HG02970 (cell line): Measurements from ENCODE around the gene CREB3.

ENCODE experiments used
- ATAC-seq: cut with Tn5 transposase; IDR thresholded peaks from one replicate; pipeline ENCODE4 v1.9.1; 2021; ENCODE audit warnings: mild to moderate bottlenecking, moderate library complexity, moderate number of reproducible peaks; ENCODE audit not compliant: unreplicated experiment, low FRiP score

Gene CREB3, protein sequence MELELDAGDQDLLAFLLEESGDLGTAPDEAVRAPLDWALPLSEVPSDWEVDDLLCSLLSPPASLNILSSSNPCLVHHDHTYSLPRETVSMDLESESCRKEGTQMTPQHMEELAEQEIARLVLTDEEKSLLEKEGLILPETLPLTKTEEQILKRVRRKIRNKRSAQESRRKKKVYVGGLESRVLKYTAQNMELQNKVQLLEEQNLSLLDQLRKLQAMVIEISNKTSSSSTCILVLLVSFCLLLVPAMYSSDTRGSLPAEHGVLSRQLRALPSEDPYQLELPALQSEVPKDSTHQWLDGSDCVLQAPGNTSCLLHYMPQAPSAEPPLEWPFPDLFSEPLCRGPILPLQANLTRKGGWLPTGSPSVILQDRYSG

DNA sequence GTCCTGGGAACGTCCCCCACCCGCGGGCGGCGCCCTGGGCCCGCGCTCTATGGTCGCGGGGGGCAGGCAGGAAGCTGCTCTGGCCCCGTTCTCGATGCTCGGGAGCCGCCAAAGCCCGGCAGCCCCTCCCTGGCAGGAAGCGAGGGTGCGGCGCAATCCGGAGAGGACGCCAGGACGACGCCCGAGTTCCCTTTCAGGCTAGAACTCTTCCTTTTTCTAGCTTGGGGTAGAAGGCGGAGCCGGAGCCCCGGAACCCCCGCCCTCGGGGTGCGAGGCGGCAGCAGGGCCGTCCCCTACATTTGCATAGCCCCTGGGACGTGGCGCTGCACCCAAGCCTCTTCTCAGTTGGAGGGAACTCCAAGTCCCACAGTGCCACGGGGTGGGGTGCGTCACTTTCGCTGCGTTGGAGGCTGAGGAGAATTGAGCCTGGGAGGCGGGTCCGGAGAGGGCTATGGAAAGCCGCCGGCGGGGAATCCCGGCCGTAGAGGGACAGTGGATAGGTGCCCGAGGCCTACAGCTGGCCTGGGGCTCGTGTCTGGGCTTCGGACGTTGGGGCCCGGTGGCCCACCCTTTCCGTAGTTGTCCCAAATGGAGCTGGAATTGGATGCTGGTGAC is at the start of gene CREB3, which contains the start of gene TLN1:
TSS of gene CREB3 (plus strand) at position 482 of the 615 bp plus-strand sequence. CDS start at position 589, 107 bp downstream.
TSS of gene TLN1 (minus strand) at position 11 of the 615 bp plus-strand sequence. CDS start 6,501 bp downstream, outside the sequence.
- ATAC-seq, result peak; percentile 77

DNA sequence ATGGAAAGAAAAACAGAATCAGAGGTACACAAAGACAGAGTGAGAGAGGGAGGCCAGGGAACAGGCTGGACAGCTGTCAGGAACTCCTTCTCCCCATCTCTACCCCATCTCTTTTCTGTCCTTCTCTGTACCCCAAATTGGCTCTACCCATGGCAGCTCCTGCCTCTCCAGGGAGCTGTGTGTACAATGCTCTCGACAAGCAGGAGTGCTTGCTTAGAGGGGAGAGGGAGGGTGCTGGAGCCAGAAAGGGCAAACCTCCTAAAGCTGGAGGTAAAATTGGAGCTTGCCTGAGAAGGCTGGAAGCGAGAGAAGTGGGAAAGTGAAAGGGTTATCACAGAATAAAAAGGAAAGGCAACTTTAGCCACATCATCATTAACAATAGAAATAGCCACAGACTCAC is 49.1 kb upstream of the CREB3 start:
- no peak for ATAC-seq

DNA sequence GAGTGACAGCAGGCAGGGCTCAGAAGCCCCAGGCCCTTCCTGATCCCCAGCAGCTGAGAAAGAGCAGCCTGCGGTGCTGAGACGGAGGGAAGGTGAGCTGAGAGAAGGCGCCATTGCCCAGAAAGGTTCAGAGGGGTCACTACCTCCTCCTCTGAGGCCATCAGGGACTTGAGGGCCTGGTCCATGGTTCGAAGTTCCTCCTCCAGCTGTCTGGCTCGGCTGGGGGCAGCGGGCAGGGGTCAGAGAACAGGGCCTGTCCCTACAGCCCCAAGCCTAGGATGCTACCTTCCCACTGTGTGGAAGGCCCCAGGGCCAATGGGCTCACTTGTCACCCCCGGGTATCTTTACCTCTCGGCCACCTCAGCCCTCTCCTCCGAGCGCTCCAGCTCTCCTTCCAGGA is 47.5 kb upstream of the CREB3 start:
- ATAC-seq, result no peak

DNA sequence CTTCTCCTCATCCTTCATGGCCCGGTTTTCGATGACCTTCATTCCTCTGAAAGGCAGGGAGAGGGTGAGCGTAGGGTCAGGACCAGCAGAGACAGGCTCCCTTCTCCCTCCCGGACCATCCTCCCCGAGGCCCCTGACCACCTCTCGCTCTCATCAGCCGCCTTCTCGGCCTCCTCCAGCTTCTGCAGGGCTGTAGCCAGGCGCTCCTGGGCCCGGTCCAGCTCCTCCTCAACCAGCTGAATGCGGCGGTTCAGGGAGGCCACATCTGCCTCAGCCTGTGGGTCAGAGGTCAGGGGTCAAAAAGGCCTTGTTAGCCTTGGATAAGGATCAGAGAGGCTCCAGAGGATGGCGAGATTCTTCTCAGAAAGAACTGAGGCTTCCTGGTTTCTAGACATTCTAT is 47.0 kb upstream of the CREB3 start:
- no peak for ATAC-seq

DNA sequence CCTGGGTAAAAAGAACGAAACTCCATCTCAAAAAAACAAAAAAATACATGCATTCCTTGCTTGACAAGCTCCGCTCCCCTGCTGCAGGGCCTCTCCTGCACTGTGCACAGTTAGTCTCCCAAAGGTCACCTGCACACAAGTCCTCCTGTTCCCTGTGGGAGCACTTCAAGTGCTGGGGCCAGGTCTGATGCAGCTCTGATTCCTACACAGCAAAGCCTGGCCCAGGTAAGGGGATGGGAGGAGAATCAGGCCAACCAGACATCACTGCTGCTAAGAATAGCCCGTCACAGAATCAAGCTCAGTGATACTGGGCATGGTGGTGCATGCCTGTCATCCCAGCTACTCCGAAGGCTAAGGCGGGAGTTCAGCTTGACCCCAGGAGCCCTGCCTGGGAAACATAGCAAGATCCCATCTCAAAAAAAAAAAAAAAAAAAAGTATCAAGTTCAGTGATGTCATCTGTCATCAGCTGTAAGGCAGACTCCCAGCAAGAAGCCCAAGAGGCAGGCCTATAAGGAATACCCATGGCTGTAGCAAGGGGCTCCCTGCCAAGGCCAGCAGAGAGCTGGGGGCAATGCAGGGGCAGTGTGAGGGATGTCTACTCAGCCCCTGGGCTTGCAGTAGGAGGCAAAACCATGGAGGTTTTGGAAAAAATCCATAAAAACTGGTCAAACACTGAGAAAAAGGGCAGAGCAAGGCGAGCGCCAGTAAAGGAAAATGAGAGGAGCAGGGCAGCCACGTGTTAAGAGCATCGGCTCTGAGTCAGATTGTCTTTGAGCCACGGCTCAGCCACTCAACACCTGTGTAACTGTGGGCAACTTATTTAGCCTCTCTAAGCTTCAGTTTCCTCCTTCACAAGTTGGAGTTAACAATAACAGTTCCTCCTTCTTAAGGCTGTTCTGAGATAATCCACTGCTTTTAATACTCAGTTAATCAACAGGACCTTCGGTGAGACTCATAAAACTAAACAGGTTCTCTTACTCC is 46.0 kb upstream of the CREB3 start:
- no peak for ATAC-seq

DNA sequence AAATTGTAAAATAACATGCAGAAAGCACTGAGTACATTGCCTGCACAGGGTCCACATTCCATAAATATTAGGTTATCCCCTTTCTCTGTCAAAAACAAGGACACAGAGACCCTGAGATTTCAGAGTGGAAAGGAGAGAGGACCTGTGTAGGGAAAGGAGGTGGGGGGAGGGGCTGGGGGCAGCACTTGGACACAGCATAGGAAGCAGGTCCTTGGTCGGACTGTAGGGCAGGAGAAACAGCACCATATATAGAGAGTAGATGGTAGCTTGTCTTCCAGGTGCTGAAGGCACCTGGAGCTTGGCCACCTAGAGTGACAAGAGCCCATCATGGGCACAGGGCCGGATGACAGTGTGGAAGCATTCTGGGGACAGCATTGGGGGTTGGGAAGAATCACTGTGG is 45.2 kb upstream of the CREB3 start:
- no peak for ATAC-seq

DNA sequence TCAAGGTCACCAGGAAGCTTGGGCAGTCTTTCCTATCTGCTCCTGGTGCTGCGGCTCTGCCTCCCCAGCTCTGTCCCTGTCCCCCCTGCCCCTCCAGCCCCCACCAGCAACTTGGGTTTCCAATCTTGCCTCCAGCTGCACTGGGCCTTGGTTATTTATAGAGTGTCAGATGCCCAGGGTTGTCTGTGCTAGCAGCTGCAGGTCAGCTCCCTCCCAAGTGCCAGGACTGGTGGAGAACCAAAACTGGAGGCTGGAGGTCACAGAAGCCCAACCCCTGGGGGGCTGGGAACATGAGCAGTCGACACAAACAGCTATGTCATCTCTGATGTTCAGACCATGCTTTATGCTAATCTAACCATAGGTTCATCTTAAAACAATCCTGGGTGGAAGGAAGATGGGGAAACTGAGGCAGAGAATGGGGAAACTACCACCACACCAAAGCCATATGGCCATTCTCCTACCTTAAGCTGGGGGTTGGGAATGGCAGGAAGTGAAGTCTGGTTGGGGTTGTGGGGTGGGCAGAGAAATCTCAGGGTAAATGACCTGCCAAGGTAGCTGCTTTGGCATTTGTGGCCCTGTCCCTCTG is 44.4 kb upstream of the CREB3 start:
- ATAC-seq, result no peak

DNA sequence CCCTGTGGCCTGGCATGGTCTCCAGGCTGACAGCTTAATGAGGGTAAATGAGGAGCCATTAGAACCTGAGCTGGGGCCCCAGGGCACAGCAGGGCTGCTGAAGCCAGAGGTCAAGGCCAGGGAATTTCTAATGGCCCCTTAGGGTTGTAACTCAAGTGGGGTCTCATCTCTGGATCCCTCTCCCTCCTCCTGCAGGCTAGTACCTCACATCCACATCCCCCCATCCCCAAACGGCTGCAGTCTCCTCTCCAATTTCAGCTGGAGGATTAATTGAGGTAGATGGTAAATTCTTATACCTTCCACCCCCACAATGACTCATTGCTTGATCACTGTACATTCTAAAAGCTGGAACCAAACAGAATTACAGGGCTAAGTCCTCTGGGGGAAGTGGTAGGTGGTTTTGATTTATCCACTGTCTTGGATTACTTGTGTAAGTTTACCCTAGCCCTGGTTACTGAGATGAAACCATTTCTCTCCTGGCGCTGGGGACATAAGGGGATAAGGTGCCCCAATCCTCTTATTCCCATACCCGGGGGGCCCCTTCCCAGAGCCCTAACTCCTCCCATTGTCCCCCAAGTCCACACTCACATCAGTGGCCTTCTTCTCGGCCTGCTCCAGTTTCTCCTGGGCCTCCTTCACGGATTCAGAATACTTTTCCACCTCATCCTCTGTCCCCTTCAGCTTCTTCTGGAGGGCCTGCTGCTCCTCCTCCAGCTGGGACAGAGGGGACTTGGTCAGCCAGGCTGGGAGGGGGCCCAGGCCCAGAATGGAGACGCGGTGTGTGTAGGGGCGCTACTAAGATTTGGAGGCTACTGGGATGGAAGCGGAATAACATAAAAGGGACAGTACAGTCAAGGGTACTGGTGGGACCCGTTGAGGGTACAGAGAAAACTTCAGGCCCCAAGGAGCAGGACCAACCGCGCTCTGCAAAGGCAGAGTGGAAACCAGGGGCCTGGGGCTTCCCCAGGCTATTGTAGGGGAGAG is 43.6 kb upstream of the CREB3 start:
- ATAC-seq, result no peak

DNA sequence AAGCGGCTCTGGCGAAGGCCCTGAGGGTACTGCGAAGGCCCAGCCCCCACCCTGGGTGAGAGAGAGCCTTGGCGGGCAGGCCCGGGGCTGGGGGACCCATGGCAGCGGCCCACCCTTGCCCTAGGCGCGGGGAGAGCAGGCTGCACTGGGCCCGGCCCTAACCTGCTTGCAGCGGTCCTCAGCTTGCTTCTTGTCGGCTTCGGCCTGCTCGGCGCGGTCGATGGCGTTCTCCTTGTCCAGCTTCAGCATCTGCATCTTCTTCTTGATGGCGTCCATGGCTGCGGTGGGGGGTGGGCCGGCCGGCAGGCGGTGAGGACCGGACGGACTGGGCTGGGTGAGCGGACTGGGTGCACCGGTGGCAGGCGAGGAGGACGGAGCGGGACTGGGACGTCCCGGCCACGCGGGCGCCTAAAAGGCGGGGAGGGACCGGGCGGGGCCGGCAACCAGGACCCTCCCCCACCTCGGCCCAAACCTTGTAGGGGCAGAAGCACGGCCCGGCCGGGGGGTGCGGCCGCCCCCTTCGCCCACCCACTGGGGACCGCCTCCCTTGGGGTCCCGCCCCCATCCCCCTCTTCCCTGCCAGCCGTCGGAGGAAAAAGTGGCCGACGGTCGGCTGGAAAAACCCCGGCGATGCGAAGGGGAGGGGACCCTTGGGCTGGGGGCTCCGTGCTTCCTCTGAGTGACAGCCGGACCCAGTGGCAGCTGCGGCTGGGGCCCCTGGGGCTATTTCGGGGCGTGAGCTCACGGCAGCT is 42.7 kb upstream of the CREB3 start, which contains the start of gene TPM2:
TSS of gene TPM2 (minus strand) at position 384 of the 752 bp plus-strand sequence. CDS start at position 276, 108 bp downstream.
- no peak for ATAC-seq

DNA sequence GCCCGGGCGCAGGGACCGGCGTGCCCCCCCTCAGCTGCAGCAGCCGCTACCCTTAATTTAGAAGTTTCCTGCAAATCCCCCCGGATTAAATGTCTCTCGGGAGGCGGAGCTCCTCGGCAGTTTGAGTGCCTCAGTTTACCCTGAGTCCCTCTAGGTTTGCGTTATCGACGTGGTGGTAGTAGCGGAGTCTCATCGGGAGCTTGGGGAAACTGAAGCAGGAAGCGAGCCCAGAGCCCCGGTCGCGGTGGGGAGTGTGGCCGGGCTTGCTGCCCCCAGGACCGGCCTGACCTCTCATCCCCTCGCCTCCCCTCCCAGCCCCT is 42.2 kb upstream of the CREB3 start:
- ATAC-seq, result no peak

DNA sequence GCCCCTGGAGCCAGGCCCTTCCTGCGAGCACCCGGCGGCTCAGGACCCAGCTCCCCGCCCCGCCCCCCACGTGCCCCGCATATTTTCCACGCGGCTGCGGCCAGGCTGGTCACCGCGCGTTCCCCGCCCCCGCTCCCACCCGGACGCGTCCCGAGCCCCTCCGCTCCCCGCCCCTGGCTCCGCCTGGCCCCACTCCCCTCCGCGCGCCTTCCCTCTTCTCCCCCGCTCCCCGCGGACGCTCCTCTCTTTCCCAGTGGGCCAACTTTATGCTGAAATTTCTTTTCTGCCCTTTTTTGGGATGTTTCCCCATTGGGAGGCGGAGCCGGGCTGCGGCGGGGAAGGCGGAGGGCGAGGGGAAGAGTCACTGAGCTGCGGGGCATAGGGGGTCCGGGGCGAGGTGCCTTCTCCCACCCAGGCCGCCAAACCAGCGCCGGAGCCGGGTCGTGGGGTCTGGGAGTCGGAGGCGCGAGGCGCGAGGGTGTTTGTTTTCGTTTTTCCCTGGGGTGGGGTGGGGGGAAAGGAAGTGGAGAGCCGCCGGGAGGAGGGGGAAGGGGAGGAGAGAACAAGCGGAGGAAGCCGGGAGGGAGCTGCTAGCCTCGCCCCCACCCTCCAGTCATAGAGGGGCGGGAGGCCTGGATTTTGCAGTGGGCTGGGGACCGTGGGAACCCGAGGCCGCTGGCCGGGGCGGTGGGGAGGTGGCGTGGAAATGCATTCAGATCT is 41.7 kb upstream of the CREB3 start:
- ATAC-seq, result no peak

DNA sequence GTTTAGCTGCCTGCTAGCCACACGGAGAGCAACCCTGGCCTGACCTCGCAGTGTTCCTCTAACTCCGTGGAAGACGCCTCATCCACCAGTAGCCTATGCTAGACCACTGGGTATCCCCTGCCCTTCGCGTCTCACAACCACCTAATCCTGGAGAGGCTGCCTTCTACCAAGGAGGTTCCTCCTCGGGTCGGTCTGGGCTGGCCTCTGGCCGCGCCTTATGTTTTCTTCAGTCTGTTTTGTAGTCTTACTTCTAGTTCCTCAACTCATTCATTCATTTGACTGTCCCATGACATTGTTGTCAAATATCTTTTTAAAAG is 41.2 kb upstream of the CREB3 start:
- no peak for ATAC-seq

DNA sequence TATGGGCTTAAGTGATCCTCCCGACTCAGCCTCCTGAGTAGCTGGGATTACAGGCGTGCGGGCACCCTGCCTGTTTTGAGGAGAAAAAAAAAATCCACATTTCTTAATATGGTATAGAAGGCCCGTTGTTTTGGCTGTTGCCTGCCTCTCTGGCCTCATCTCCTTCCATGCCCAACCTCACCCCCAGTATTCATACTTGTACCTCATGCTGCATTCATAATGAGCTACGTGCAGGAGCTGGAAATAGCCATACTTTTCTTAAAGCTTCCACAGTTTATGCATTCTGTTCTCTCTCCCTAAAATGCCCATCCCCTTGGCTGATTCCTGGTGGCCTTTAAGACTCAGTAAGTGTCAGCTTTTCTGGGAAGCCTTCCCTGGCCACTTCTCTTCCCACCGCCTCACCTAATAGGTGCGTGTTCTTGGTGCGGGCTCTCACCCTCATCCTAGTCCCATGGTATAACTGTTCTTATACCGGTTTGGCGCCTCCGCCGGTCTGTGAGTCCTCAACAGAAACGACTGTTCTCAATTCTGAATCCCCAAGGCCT is 40.6 kb upstream of the CREB3 start:
- ATAC-seq, result no peak

DNA sequence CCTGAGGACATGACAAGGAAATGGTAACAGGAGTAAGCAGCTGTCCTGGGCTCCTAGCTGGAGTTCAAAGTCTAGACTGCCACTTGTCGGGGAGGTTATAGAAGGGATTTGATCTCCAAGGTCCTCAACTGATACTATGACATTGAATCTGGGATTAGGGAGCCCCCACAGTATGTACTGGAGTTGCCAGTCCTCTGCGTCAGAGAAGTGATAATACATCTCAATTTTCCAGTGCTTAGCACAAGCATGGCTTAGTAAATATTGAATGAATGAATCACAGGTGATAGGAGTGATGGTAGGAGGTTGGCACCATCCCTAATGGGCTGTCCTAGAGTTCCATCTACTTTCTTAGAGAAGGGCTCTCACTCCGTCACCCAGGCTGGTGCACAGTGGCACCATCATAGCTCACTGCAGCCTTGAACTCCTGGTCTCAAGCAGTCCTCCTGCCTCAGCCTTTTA is 36.5 kb upstream of the CREB3 start:
- ATAC-seq, result no peak

DNA sequence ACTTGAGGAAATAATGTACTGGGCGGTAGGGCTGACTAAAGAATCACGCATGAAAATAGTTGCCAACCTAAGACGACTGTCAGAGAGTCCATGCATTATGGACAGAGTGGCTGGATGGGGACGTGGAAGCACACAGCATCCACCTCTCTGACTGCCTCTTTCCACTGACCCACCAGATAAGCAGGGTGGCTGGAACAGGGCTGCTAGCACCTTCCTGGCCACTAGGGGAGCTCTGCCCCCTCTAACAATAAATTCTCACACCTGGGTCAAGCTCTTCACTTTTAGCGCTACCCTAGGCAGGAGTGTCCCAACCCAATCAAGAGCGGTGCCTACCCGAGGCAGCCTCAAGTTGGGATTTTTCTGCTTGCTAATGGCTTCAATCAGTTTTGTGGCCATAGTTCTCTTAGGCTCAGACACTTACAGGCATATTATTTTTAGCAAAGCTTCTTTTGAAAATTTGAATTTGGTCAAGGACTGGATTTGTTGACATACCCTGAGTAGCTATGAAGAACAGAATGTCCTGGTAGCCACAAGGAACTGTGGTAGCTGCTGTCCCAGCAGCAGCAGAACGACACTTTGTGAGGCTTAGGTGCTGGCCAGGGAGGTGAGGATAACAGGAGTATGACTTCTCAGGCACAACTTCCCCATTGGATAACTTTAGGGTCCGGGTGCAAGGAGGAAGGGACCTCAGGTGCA is 35.8 kb upstream of the CREB3 start:
- ATAC-seq, result no peak

DNA sequence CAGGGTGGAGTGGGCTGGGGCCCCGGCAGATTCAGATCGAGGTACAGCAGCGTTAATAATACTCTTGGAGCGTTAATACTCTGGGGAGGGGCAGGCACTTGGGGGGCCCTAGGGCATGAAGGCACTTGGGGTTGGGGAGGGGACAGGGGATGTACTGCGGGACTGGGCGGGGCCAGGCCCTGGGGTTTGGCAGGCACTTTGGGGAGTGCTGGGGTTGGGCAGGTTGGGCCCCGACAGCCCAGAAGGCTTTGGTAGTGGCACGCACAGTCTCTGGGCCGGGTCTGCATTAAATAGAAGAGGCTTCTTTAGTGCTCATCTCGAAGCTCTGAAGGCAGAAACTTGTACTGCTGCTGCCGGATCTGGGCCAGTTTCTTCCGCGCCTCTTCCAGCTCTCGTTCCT is 35.0 kb upstream of the CREB3 start:
- ATAC-seq, result no peak

DNA sequence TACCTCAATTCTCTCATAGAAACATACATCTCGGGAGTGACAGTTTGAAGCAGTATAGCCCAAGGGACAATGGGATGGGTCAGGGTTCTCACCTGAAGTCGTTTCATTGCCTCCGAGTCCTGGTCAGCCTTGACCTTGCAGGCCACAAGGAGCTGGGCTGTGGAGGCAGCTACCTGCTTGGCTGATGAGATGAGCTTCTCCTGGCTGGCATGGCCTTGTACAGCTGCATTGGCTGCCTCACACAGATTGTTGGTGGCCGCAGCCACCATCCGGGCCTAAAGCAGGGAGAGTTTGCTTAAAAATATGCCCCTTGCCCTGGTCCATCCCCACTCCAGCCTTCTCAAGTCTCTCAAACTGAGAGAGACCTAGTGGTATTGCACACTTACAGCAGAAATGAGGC is 34.2 kb upstream of the CREB3 start:
- ATAC-seq, result no peak
